ENCODE data around the gene SLC38A4. TPM values are rescaled to one million over a fixed set of nuclear protein-coding genes. Genes with fewer than 3 reads are reported as not detected.

Gene SLC38A4
- total RNA-seq, 1 experiment from 2014 or later: 0.96 TPM

DNA sequence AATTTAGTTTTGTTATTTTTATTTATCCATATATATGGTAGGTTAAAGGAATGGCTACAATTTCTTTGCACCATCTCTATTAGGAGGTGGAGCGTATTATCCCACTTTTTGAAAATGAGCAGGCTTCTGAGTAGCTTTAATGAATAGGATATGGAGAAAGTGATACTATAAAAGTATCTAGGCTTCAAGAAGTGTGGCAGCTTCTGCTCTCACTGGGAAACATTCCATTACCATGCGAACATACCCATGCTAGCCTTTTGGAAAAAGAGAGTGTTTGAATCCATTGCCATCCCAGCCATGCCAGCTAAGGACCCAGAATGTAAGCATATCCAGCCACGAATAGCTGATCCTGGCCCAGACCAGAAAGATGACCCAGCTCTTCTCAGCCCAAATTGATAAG, 107.3 kb downstream of the SLC38A4 start:
- Histone ChIP-seq H3K18ac (ENCODE audit: insufficient read length, low read depth, low read length) (no peak overlapping the region), H3K23me2 (ENCODE audit: insufficient read length, low read depth, low read length, poor library complexity, severe bottlenecking) (no peaks in the 10 kb centered on the region), H3K79me1 (ENCODE audit: insufficient read depth, low read depth, low read length, poor library complexity, severe bottlenecking) (no peaks in the 10 kb centered on the region), H2BK15ac (ENCODE audit: low read depth, low read length) (no peak overlapping the region), H3T11ph (ENCODE audit: low read length) (no peak overlapping the region), H2AFZ (ENCODE audit: low read length) (no peak overlapping the region), H3K4me2 (ENCODE audit: insufficient read depth, insufficient read length, low read length) (no peak overlapping the region), H2BK5ac (ENCODE audit: insufficient read length, low read length) (no peak overlapping the region), H3K79me2 (ENCODE audit: insufficient read depth, low read length) (no peaks in the 10 kb centered on the region), H3K9me3 (ENCODE audit: control insufficient read depth, low read depth, low read length) (no peaks in the 10 kb centered on the region), H4K20me1 (ENCODE audit: control insufficient read depth, insufficient read depth, insufficient read length) (no peaks in the 10 kb centered on the region), H2BK120ac (ENCODE audit: low read depth, low read length, poor library complexity, severe bottlenecking) (no peak overlapping the region), H3K27ac (ENCODE audit: insufficient read length, low read depth, low read length) (no peak overlapping the region), H4K5ac (ENCODE audit: insufficient read length, low read depth, low read length) (no peak overlapping the region), H3K27me3 (ENCODE audit: insufficient read depth, low read length) (no peaks in the 10 kb centered on the region), H4K91ac (ENCODE audit: insufficient read length, low read depth, low read length) (no peak overlapping the region), H4K8ac (replicated peaks; ENCODE audit: insufficient read length, low read depth, low read length) (no peak overlapping the region), H3K9ac (ENCODE audit: extremely low read depth, insufficient read length, low read length) (no peak overlapping the region), H2AK5ac (ENCODE audit: insufficient read length, low read length) (no peak overlapping the region), H3K4me1 (ENCODE audit: insufficient read depth, low read length) (no peaks in the 10 kb centered on the region), H3K14ac (ENCODE audit: insufficient read depth, low read length) (no peak overlapping the region), H3K56ac (ENCODE audit: insufficient read length, low read depth, low read length) (no peak overlapping the region), H2BK20ac (ENCODE audit: low read depth, low read length, poor library complexity, severe bottlenecking) (no peak overlapping the region), H3K4ac (ENCODE audit: low read depth, low read length) (no peak overlapping the region), H2BK12ac (ENCODE audit: insufficient read length, low read depth, low read length) (no peak overlapping the region), H3K23ac (ENCODE audit: insufficient read length, low read depth, low read length) (no peak overlapping the region)
- Mint-ChIP-seq H3K4me3 (no peak overlapping the region), H3K36me3 (ENCODE audit: insufficient read depth in 1 of 3, low read depth in 3 of 3) (no peaks in the 10 kb centered on the region), H3K27me3 (ENCODE audit: low read depth) (no peaks in the 10 kb centered on the region; the same call in 1 of the 2 replicates), H3K4me1 (no peaks in the 10 kb centered on the region), H3K27ac (no peak overlapping the region), H3K9me3 (peaks cover 3 to 8% of the 10 kb centered on the region in 2 experiments; a peak in 4 of 5 replicates)
- WGBS (ENCODE audit: extremely low coverage, insufficient read length, low lambda C conversion rate): no CpG with 5 or more reads among the region's 3 CpGs
- TF ChIP-seq, protein P1, sequence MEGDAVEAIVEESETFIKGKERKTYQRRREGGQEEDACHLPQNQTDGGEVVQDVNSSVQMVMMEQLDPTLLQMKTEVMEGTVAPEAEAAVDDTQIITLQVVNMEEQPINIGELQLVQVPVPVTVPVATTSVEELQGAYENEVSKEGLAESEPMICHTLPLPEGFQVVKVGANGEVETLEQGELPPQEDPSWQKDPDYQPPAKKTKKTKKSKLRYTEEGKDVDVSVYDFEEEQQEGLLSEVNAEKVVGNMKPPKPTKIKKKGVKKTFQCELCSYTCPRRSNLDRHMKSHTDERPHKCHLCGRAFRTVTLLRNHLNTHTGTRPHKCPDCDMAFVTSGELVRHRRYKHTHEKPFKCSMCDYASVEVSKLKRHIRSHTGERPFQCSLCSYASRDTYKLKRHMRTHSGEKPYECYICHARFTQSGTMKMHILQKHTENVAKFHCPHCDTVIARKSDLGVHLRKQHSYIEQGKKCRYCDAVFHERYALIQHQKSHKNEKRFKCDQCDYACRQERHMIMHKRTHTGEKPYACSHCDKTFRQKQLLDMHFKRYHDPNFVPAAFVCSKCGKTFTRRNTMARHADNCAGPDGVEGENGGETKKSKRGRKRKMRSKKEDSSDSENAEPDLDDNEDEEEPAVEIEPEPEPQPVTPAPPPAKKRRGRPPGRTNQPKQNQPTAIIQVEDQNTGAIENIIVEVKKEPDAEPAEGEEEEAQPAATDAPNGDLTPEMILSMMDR (conservative IDR thresholded peaks at IDR 0.05): no peak
- DNase-seq: no peak
